Mesenteric fat pad (tissue), 1 donor: Measurements from ENCODE around the gene SLAMF9. TPM values are rescaled to one million over a fixed set of nuclear protein-coding genes. Genes with fewer than 3 reads are reported as not detected.

ENCODE experiments used
- DNase-seq: peaks from one replicate; pipeline ENCODE4 v3.0.0-alpha.2; 2020; ENCODE audit warnings: low spot score
- total RNA-seq: library from RNA; stranded (reverse); fragmentation: NEBNext Ultra II Directional; extraction: Animal tissue kit (Norgen Biotek cat#: 25700); gene quantifications from one replicate; pipeline ENCODE4 v1.2.1, GENCODE V29; 2021
- donor health status: DM: yes; HTN: yes; CAD: no.

The SLAMF9 gene
- total RNA-seq, 1 donor from 2014 or later = not detected

DNA sequence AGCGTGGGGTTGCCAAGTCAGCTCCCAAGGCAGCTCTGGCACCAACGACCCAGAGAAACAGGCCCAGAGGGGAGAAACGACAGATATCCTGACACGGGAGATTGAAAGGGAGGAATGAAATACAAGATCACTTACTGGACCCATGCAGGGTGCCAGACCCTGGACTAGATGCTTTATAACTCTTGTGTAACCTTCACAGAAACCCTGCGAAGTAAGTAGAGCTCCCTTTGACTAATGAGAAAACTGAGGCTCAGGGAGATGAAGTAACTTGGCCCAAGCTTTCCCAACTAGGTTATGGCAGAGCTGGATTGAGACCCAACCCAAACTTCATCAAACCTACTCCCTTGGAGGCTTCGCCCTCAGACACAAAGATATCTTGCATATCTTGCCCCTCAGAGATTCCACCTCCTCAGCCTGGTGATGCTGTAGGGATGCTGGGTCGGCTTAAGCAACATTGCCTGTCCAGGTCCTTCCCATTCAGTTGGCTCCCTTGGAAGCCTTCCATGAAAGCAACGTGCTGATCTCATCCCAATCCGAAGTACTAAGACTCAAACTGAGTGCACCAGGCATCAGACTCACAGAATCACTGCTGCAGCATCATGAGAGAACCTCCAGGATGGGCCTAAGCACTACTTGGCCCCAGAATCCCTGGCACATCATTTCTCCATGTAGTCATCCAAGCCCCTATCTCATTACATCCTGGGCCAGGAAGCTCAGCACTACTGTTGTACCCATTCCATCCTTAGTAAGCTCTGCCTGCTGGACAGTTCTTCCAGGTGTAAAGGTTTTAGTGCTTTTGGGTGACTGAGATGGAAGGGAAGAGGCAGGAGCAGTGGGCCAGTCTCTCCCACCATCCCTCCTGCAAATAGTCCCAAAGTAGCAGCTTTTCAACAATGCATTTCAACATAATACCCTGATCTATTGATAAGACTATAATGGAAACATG lies 7.5 kb downstream of the SLAMF9 start:
- no peak for DNase-seq

DNA sequence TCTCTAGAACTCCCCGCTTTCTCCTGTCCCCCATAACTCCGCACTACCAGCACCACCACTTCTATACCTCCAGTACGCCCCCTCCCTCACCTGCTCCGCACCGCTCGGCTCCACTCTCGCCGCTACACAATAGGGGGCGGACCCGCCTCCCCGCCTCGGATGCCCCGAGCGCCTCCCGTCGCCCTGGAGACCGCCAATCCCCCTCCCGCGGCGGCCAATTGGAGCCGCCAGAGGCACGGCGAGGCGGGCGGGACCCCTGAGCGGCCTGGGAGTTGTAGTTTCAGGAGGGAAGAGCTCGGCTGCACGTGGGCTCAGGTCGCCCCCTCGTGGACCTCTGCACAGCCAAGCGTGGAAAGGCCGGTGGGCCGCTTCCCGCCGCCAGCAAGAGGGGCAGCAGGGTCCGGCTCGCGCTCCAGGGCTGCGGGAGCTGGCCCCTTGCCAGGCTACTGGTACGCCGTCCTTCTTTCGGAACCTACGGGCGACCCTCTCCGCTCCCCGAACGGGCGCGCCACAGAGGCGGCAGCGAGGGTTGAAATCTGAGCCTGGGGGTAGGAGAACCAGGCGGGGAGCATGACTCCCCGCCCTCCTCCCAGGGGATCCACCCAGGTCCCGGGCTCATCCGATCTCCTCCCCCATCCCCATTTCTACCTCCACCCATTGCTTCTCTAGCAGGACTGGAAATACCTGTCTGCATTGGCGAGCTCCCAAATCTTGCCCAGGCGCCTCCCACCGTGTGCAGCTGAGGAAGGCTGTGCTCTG lies 8.4 kb downstream of the SLAMF9 start, which contains the start of gene IGSF9:
TSS of gene IGSF9 (minus strand) at position 131 of the 759 bp plus-strand sequence. CDS start 2,159 bp downstream, outside the sequence.
- DNase-seq = peak; percentile 91

DNA sequence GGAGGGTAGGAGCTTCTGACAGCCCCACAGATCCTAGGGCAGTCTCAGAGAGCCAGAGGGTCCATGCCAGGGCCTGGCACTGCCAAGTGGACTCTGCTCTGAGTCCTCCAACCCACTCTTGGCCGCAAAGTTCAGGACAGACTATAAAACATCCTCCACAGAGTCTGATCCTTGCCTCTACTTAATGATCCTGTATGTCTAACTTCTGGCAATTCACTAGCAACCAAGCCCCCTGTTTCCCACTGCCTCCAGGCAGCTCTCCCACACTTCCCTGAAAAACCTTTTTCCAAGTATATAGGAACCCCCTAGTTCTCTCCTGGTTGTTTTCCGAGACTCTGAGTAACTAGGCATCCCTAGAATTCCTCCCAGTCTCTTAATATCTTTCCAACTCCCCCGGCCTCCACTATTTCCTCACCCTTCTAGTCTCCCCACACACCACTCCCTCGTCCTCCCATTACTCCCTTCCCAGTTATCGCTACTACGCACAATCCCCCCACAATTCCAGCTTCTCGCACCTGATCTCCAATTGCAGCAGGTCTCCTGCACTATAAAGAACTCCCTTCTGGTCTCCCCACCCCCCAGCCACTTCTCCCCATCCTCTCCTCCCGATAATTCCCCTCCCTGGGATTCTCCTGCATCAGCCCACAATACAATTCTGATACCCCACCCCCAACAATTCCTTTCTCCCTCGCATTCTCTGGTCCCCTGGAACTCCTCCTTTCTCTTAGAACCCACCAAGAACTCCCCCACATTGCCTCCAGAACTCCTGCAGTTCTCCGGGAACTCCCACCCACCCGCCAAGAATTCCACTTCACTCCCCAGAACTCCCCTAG lies 9.2 kb downstream of the SLAMF9 start:
- DNase-seq = peak; percentile 51

DNA sequence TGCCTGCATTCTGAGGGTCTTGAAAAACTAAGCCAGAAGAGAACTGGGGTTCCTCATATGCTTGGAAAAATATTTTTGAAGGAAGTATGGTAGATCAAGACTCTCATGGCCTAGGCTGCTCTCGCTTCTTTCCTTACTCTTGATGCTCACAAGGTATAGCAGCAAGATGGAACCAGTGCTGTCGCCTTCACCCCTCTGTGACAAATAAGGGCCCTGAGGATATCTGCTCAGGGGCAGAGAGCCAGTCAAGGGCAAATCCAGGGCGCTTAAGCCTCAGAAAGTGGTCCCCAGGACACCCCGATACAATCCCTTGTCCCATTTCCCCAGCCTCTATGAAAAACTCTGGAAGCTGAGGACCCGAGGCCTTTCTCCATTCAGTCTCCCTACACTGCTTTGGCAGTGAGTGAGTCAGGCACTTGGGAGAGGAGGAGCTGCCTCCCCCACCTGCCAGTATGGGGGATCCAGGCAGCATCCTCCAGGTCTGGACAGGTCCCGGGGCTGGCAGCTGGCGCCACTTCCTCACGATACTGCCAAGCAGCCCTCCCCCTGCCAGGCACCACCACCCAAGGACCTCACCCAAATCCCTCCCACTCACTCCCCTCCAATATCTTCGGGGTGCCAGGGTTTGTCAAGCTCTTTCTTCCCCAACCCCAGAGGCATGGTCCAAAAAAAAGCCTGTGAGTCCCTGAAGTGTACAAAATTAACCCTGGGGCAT lies 10.0 kb downstream of the SLAMF9 start:
- DNase-seq = peak; percentile 86

DNA sequence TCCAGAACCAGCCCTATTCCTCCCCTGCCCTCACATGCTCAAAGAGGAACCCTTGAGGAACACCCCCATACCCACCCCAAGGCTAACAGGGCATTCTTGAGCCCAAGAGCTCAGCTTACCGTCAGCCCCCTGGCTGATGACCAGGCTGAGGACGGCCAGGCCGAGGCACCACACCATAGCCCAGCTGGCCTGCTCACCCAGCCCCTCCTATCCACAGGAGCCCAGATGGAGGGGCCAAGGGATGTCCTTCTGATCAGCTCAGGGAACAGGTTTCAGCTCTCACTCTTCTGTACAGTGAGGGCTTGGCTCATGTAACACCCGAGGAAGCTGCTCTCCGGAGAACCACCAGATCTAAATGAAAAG lies 10.8 kb downstream of the SLAMF9 start:
- DNase-seq = peak; percentile 57

DNA sequence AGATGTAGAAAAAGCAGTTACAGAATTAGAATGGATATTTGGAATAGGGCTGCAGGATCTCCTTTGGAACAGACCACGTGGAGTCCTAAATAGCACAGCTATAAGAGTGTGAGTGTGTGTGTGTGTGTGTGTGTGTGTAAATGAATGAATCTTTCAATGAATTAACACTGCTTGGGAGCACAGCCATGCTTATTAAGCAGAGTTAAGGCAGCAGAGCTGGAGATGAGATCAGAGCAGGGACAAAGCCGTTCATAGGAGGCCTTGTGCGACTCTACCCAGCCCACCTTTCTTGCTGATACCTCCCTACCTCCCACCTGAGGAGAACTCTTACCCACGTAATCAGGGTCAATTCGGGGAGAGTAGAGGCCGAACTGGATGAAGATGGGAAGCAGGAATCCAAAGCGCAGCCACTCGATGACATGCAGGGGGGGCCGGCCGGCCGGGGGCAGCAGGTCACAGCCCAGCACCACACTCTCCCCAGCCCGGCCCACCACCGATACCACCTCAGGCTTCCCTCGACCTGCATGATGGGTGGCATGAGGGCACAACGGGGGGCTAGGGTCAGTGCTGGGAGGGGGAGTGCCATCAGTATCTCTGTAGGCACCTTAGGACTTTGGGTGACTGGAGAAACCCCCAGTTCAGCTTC lies 11.3 kb downstream of the SLAMF9 start:
- DNase-seq = peak; percentile 79

DNA sequence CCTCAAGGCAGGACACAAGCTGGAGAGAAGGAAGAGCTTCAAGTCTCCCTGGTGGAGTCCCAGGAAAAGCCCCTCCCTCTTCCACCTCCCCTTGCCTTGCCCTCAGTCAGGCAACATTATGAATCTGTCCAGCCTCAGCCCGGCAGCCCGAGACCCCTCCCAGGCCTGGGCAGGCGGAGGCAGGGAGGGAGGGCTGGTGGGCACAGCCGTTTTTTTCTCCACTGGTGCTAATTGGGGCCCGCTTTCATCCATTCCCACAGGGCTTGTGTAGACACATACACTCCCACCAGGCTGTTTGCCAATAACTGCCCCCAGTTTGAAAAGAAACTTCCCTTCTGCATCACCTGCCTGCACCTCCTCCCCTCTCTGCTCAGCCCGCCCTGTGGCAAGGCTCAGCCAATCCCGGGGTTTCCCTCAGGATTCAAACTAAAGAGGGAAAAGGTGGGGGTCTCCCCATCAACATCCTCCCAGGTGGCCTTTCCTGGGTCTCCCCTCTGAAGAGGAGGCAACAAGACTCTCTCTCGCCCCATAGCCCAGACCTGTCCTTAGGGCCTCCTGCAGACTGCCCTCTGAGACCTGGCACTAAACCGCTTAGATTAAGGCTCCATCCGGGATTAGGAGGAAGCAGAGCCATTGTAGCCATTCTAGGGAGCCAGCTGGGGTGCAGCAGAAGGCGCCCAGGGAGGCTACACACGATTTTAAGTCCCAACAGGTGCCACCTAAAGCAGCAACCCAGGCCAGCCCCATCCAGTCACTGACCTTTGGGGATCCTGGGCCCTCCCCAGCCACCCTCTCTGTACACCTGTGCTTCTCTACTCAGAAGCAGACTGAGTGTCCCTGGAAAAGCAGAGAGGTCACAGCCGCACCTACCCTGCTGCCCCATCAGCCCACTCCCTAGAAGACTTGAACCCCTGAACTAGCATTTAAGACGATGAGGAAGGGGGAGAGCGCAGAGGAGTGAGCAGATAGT lies 12.2 kb downstream of the SLAMF9 start:
- DNase-seq = peak; percentile 68

DNA sequence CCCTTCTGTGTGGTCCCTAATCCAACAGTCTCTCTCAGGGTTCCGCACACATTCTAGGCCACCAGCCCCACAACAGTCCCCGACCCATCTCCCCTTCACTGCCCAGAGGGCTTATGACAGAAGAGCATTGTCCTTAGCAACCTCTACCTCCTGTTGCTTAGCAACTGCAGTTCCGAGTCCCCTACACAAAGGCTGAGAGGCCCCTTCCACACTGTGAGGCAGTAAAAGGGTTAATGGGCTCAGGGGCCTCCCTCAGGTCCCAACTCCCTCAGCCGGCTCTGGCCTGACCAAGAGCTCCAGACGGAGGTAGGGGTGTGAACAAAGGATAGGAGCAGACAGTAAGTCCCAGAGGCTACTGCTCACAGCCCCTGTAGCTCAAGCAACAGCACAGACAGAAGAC lies 12.9 kb downstream of the SLAMF9 start:
- no peak for DNase-seq

DNA sequence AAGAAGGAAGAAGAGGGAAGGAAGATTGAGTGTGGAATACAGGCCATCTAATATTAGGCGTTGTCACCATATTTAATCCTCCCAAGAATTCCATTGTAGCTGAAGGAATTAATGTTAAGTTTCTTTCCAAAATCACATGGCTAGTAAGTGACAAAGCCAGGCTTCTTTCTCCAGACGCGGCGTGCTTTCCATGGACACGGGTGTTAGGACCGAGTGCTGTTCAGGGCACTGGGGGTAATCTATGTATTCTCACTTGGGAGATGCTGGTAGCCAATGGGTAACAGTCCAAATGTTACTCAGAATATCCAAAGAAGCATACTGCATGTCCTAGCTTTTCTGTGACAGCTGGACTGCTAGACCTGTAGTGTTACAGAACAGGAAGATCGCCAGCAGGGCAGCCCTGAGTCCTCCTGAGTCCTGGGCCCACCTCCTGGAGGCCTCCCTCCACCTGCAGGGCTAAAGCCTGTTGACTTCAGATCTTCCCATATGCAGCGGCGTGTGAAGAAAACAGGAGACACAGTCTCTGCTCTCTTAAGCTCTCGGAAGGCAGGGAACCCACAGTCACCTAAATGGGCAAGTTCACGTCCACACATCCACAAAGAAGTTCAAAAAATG lies 13.9 kb downstream of the SLAMF9 start:
- no peak for DNase-seq

DNA sequence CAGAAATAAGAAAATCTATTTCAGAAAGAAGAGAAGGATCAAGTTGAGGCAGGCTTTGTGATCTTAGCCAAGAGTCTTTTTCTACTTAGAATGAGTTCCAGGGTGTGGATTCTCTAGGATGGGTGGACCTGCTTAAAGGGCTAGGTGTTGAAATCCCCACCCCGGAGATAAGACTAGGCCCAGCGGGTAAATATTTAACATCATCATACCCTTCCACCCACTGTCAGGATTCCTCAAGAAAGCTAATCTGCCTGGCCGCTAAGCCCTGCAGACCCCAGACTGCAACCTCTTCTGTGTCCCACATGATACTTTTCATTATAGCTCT lies 14.4 kb downstream of the SLAMF9 start:
- DNase-seq = no peak

DNA sequence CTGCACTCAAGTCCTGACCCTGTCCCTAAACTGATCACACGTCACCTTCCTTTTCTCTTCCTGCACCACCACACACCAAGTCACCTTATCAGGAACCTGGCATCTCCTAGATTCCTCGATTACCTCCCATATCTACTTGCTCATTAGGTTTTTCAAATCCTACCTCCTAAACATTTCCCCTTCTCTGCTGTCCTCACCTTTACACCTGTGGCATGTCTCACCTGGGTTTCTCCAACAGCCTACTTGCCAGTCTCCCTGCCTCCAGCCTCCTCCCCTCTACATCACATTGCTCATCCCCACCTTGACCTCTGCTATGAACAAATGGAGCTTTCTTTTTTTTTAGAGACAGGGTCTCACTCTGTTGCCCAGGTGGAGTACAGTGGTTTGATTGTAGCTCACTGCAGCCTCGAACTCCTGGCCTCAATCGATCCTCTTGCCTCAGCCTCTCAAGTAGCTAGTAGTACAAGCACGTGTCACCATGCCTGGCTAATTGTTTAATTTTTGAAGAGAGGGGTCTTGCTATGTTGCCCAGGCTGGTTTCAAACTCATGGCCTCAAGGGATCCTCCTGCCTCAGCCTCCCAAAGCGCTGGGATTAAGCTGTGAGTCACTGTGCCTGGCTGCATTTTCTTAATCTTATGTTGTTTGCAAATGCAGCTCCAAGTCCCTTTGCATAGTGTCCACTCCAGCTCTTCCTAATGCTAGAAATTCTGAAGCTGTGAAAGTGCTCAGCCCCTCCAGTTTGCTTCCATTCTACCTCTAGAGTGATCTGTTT lies 14.9 kb downstream of the SLAMF9 start:
- DNase-seq = no peak

DNA sequence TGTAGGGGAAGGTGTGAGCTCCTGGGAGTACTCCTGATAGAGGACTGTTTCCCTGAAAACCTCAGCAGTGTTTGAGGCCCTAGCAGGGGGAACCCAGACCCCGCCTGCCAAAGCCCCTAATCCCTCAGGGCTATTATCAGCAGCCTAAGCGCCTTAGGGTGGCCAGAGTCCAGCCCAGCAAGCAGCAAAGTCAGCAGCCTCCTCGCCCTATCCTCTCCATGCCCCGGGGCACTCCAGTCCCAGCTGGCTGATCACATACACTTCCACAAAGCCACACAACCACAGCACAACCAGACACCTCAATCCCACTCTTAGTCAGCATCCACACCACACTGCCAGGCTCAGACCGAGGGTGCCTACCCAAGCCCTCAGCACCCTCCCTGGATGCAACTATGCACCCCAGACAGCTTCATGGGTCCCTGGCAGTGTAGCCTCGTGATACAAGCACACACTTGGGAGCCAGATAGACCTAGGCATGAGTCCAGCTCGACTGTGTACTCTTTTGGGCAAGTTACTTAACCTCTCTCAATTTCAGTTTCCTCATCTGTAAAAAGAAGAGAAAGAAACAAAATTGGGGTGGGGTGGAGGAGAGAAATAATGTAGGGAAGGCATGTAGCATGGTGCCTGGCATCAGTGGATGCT lies 15.7 kb downstream of the SLAMF9 start:
- DNase-seq = no peak

DNA sequence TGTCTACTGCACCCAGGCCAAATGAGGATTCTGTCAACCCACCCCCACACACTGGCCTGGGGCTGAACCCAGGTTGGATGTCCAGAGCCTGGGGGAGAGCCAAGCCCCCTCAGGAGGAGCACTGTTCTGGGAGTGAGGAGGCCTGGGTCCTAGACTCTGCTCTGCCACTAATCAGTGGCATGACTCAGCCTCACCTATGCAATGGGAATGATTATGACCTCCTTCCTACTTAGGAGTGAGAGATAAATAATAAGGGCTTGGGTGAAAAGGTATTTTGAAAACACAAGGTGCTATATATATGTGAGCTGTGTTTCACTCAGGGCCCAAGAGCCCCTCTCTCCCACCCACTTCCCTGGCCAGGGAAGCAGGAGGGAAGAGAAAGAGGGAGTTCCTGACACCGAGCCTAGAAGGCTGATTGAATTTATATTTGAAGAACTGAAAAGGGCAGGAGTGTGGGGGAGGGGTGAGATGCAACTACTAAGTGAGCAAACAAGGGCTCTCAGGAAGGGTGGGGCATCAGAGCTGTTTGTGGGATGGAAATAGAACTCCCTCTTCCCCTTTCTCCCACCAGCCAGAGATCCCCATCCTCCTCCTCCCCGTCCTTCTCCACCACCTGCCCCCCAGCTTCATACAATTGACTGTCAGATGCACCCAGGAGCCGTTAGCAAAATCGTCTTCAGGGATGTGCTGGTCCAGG lies 16.8 kb downstream of the SLAMF9 start:
- DNase-seq = no peak

DNA sequence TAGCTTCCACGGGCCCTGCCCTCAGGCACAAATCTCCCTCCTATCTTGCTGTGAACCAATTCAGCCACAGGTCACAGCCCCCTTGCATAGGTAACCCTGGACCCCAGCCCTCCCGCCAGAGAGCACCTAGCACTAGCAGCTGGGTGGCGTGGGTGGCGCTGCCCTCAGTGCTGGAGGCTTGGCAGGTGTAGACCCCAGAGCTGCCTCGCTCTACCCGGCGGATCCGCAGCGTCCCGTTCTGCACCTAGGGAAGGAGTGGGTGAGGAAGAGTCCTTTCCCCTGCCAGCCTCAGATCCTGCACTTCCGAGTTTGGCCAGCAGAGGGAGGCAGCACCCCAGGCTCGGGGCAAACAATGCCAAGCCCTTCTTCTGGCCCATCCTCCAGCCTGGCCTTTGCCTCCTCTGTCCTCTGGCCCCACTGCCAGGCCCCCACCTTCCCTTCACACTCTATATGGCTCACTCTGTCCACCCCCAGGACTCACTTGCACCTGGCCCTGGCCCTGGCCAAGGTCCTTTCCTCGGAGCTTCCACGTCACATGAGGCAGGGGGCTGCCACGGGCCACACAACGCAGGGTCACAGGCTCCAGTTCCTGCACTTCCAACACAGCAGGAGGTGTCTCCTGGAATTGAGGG lies 17.6 kb downstream of the SLAMF9 start:
- no peak for DNase-seq

DNA sequence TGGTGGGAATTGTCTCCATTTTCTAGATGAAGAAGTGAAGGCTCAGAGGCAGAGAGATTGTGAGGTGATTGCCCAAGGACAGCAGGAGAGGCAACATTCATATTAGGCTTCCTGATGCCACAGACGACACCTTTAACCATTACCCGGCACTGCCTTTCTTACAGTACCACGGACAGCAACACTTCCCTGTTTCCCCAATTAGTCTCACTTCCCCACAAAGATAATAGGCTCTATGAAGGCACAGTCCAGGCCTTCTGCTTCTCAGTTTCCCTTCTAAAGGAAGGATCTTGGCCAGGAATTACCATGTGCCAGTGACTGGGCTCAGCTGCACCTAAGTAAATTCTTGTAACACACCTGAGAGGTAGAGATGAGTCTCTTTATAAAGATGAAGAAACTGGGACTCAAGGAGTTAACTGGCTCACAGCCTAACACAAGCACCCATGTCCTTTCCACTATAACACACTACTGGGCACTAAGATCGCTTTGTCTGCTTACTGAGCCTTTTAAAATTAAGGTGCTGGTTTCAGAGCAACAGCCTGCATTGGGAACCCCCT lies 18.2 kb downstream of the SLAMF9 start:
- DNase-seq = no peak

DNA sequence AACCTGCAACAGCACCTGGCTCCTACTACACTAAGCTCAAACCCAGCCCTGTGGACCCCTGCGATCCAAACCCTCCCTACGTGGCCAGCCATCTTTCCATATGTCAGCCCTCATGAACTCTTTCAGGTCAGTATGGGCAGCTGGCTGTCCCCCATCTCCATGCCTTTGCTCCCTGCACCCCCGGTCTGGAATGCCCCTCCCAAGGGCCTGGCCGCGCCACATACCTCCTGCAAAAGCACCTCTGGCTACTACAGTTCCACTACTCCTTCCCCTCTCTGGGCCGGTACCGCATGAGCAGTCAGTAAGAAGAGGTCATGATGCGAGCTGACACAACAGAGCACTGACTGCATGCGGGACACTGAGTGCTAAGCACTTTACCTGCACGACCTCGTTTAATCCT lies 18.7 kb downstream of the SLAMF9 start:
- no peak for DNase-seq
